ENCODE results near the gene OPN1MW2.
"Not testable (repeated sequence)": the region's sequence is repeated elsewhere in the genome, so short reads cannot be mapped to it uniquely, and the experiment has no call there.

Gene OPN1MW2

GRCh38 chrX:154219456-154219855 lies at the start of gene OPN1MW2:
TSS of gene OPN1MW2 (plus strand) at chrX:154219756. CDS start at chrX:154219816, 60 bp downstream.
- DNase-seq = not testable (repeated sequence)

- DNase-seq = not testable (repeated sequence)
Observed at GRCh38 chrX:154172535-154172943, 47.0 kb upstream of the OPN1MW2 start.

GRCh38 chrX:154174356-154174755 lies 45.2 kb upstream of the OPN1MW2 start:
- not testable (repeated sequence) for DNase-seq

GRCh38 chrX:154182296-154182695 lies 37.3 kb upstream of the OPN1MW2 start, which contains the start of gene OPN1MW:
TSS of gene OPN1MW (plus strand) at chrX:154182596. CDS start at chrX:154182678, 82 bp downstream.
- DNase-seq = not testable (repeated sequence)

- DNase-seq = not testable (repeated sequence)
Observed at GRCh38 chrX:154183794-154184193, 35.8 kb upstream of the OPN1MW2 start.

GRCh38 chrX:154192846-154193245 lies 26.7 kb upstream of the OPN1MW2 start:
- DNase-seq = not testable (repeated sequence)

- DNase-seq = not testable (repeated sequence)
Observed at GRCh38 chrX:154194316-154194715, 25.2 kb upstream of the OPN1MW2 start.

- not testable (repeated sequence) for DNase-seq
Observed at GRCh38 chrX:154196466-154196865, 23.1 kb upstream of the OPN1MW2 start.

- not testable (repeated sequence) for DNase-seq
Observed at GRCh38 chrX:154209670-154210418, 9.7 kb upstream of the OPN1MW2 start.

- DNase-seq = not testable (repeated sequence)
Observed at GRCh38 chrX:154211057-154211456, 8.5 kb upstream of the OPN1MW2 start.

GRCh38 chrX:154211499-154211898 lies 8.1 kb upstream of the OPN1MW2 start:
- DNase-seq = not testable (repeated sequence)

GRCh38 chrX:154225292-154225691 lies 5.7 kb downstream of the OPN1MW2 start:
- not testable (repeated sequence) for DNase-seq

- DNase-seq = not testable (repeated sequence)
Observed at GRCh38 chrX:154226706-154227105, 7.2 kb downstream of the OPN1MW2 start.

- DNase-seq = not testable (repeated sequence)
Observed at GRCh38 chrX:154231443-154231842, 11.9 kb downstream of the OPN1MW2 start.

- not testable (repeated sequence) for DNase-seq
Observed at GRCh38 chrX:154233620-154234019, 14.1 kb downstream of the OPN1MW2 start.

- DNase-seq = not testable (repeated sequence)
Observed at GRCh38 chrX:154238939-154239559, 19.5 kb downstream of the OPN1MW2 start.

- DNase-seq = not testable (repeated sequence)
Observed at GRCh38 chrX:154239982-154240503, 20.5 kb downstream of the OPN1MW2 start.

GRCh38 chrX:154247377-154248045 lies 28.0 kb downstream of the OPN1MW2 start:
- not testable (repeated sequence) for DNase-seq

- DNase-seq = not testable (repeated sequence)
Observed at GRCh38 chrX:154248076-154248475, 28.5 kb downstream of the OPN1MW2 start.

GRCh38 chrX:154257282-154257681 lies 37.7 kb downstream of the OPN1MW2 start, which contains the start of gene OPN1MW3:
TSS of gene OPN1MW3 (plus strand) at chrX:154257582. CDS start at chrX:154257620, 38 bp downstream.
- not testable (repeated sequence) for DNase-seq

GRCh38 chrX:154258711-154259110 lies 39.2 kb downstream of the OPN1MW2 start:
- DNase-seq = not testable (repeated sequence)

GRCh38 chrX:154263072-154263471 lies 43.5 kb downstream of the OPN1MW2 start:
- DNase-seq = not testable (repeated sequence)

- not testable (repeated sequence) for DNase-seq
Observed at GRCh38 chrX:154269245-154269644, 49.7 kb downstream of the OPN1MW2 start.

All from NCI-H2081 treated with DMSO at 0.1 percent for 48 hours (cell line).